Stimulated activated naive CD4-positive, alpha-beta T cell treated with Interleukin-2 at 50 U/mL for 16 hours (primary cell): ENCODE data around the gene ZFC3H1.
A peak's percentile ranks its signal among the peaks of the same experiment; 100 is the strongest.
"Not testable (repeated sequence)": the region's sequence is repeated elsewhere in the genome, so short reads cannot be mapped to it uniquely, and the experiment has no call there.

Experiments used
- DNase-seq: peaks from one replicate; lab custom pipeline; 2025; lab: John Stamatoyannopoulos, UW

Gene ZFC3H1

GRCh38 chr12:71663561-71664410 is at the start of gene ZFC3H1, which contains the start of gene THAP2:
Gene ZFC3H1, minus strand, starts transcription at chr12:71663848. Its CDS starts 238 bp downstream, at chr12:71663610.
Gene THAP2, plus strand, starts transcription at chr12:71664301. Its CDS starts 209 bp downstream, at chr12:71664510.
- DNase-seq: peak; percentile 92

DNA sequence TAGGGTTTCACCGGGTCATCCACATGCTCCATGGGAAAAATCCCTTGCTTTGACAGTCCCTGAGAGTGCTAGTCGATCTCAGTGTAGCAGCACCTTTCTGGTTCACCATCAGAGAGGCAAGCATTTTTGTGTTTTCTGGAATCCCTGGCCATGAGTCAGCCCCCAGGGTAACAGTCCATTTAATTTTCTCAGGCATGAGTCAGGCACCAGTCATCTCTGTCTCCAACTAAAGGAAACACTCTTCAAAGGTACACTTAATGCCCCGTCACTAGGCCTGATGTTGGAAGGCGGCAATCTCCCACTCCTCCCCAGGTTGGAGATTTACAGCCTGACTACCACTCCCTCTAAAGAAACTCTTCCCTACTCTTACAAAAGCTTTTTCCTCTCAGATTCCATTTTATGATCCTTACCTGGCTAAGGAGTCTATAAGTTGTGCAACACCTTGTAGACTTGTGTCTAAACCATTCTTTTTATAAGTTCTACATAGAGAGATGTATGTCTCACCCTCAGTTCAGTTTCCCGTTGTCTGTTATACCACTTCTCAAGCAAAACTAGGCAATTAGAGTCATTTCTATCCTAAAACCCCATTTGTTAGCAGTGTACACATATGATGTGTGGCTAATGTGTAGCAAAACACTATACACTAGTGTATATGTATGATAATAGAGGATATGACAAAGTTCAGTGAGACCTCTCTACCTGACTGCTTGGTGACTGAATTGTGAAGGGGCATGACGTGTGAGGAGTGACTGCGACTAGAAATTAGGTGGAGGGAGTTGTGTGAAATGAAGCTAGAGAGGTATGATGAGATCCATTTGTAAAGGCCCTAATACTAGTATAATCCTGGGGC is 46.9 kb upstream of the ZFC3H1 start:
- no peak for DNase-seq

- DNase-seq: no peak
Observed at GRCh38 chr12:71708658-71709057, 45.0 kb upstream of the ZFC3H1 start.

DNA sequence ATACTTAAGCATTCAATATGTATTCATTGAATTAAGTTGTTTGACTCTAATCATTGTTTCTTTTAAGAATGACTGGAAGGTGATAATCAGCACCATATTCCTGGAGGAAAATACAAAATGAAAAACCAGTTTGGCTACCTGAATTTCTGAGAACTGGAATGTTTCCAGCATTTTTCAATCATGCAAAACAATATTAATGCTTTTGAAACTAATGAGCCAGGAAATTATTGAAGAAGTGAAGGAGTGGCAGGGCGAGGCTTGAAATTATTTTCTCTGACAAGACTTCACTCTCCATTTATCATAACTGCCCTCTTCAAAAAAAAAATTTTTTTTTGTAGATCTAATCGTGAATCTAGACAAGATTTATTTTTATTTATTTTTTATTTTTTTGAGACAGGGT is 41.3 kb upstream of the ZFC3H1 start:
- no peak for DNase-seq

DNA sequence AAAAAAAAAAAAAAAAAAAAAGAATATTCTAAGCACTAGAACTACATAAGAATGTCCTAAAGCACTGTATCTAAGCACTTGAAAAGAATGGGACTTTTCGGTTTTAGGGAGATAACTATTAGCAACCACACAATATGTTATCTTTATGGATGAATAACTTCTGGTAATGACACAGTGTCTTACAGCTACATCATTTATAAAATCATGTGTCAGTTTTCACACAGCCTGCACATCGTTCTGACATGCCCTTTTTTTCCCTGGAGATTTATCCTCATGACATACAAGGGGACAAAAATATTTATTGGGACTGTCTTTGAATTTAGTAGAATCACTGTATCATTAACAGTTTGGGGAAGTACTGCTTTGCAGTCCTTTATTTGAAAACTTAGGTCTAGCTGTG is 39.6 kb upstream of the ZFC3H1 start:
- DNase-seq: no peak

DNA sequence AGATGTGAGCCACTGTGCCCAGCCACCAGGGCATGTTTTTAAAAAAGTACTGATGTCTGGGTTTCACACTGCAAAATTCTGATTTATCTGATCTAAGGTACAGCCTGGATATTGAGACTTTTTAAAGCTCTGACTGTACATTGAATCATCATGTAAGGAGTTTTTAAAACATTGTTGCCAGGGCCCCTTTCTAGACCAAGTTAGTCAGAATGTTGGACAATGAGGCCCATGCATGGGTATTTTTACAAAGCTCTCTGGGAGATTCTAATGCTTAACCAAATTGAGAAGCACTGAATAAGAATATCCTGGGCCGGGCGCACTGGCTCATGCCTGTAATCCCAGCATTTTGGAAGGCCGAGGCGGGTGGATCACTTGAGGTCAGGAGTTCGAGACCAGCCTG is 38.9 kb upstream of the ZFC3H1 start:
- no peak for DNase-seq

DNA sequence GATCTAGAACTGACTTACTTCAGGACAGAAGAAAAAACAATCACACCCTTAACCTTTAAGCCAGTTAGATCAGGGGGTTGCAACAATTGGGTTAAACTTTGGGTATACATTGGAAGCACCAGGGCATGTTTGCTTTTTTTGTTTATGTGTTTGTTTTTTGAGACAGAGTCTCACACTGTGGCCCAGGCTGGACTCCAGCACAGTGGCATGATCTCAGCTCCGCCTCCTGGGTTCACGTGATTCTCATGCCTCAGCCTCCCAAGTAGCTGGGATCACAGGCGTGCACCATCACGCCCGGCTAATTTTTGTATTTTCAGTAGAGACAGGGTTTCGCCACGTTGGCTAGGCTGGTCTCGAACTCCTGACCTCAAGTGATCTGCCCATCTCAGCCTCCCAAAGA is 38.5 kb upstream of the ZFC3H1 start:
- DNase-seq: not testable (repeated sequence)

- DNase-seq: no peak
Observed at GRCh38 chr12:71695782-71696181, 32.1 kb upstream of the ZFC3H1 start.

- DNase-seq: no peak
Observed at GRCh38 chr12:71694099-71694820, 30.6 kb upstream of the ZFC3H1 start.

- not testable (repeated sequence) for DNase-seq
Observed at GRCh38 chr12:71693651-71694050, 30.0 kb upstream of the ZFC3H1 start.

DNA sequence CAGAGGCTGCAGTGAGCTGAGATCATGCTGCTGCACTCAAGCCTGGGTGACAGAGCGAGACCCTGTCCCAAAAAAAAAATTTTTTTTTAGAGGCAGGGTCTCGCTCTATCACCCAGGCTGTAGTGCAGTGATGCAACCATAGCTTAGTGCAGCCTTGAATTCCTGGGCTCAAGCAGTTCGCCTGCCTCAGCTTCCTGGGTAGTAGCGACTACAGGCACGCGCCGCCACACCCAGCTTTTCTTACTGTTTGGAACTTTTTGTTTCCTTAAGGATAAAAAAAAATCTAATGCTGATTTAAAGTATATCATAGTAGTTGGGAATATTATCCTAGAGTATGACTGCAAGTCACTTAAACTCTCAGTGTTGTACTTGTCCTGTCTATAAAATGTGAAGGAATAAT is 29.5 kb upstream of the ZFC3H1 start:
- DNase-seq: no peak

DNA sequence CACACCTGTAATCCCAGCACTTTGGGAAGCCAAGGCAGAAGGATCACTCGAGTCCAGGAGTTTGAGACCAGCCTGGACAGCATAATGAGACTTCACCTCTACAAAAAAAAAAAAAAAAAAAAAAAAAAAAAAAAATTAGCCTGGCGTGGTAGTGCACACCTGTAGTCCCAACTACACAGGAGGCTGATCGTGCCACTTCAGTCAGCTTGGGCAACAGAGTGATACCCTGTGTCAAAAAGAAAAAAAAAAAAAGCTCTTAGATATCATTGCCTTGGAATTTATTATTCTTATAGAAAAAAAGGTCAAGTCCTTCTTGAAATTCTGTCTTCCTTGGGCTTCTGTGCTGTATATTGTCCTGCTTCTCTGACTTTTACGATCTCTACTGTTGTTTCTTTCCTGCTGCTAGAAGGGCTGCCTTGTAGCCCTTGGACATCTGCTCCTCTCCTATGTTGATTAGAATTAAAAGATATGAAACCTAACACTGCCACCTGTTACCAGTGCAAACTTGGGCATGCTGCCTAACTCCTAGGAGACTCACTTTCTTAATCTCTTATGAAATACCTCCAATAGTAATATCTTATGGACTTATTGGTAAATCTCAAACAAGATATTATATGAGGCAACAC is 28.0 kb upstream of the ZFC3H1 start:
- no peak for DNase-seq

- no peak for DNase-seq
Observed at GRCh38 chr12:71688961-71689570, 25.4 kb upstream of the ZFC3H1 start.

GRCh38 chr12:71687172-71687571 is 23.5 kb upstream of the ZFC3H1 start:
- DNase-seq: not testable (repeated sequence)

- DNase-seq: no peak
Observed at GRCh38 chr12:71686658-71687025, 23.0 kb upstream of the ZFC3H1 start.

- peak; percentile 77 for DNase-seq
Observed at GRCh38 chr12:71685914-71686657, 22.4 kb upstream of the ZFC3H1 start, which contains the start of gene TMEM19. Gene TMEM19, plus strand, starts transcription at chr12:71686082. Its CDS starts 599 bp downstream, at chr12:71686681.

GRCh38 chr12:71685312-71685906 is 21.8 kb upstream of the ZFC3H1 start:
- no peak for DNase-seq

GRCh38 chr12:71684081-71684480 is 20.4 kb upstream of the ZFC3H1 start:
- DNase-seq: no peak

DNA sequence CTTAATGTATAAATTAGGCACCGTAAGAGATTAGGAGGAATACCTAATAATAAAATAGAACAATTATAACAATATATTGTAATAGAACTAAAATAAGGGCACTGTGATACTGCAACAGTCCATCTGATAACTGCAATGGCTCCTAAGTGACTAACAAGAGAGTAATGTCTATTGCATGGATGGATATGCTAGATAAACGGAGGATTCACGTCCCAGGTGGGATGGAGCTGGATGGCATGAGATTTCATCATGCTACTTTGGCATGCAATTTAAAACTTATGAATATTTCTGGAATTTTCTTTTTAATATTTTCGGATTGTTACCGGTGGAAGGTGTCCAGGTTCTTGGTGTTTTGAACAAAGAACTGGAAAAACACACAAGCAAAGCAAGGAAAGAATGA is 20.0 kb upstream of the ZFC3H1 start:
- no peak for DNase-seq

DNA sequence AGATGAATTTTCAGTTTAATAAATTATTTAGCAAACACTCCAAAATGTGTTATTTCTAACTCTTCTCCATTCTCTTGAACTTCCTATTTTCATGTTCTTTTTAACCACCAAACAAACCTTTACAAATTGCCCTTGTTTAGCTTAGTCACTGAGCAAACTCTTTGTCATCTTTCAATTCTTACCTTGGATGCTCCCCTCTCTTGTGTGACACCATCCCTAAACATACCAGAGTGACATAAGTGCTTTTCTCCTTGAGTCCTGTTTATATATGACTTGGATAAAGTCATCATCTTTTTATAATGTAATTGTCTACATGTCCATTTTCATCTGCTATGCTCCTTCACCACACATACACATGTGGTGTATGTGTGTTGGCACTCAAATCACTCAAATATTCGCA is 18.8 kb upstream of the ZFC3H1 start:
- no peak for DNase-seq
